Measurements from ENCODE around the gene IRS1. TPM values are rescaled to one million over a fixed set of nuclear protein-coding genes. Genes with fewer than 3 reads are reported as not detected.

Gene IRS1
- polyA plus RNA-seq, 1 of the 3 experiments (the other 2 are of a cell fraction), result 16.5 TPM

GRCh38 chr2:226698671-226699070, 100.9 kb downstream of the IRS1 start:
- POLR2A ChIA-PET, result no interaction called here
- CTCF ChIA-PET, result interaction anchor here (1.0 to 1.5 kb wide), 2 partner anchors 12 to 16 kb away, joined by 3 to 5 read pairs; no protein-coding TSS in a partner anchor

GRCh38 chr2:226694586-226695284, 104.9 kb downstream of the IRS1 start:
- ChIA-PET POLR2A (no interaction called here), CTCF (no interaction called here)
- Histone ChIP-seq H3F3A (replicated peaks; ENCODE audit: insufficient read depth) (no peaks in the 10 kb centered on the region), H3K9me2 (no peaks in the 10 kb centered on the region), H3K4me1 (ENCODE audit: control insufficient read depth in 1 of 2, insufficient read depth in 2 of 2, low read depth in 1 of 2, low read length in 1 of 2) (peaks cover 0 to 2% of the 10 kb centered on the region in 2 experiments; a peak in 3 of 4 replicates), H3K9ac (no peak overlapping the region), H4K20me1 (ENCODE audit: insufficient read depth) (no peaks in the 10 kb centered on the region), H3K4me2 (no peak overlapping the region), H3K27me3 (ENCODE audit: insufficient read depth) (no peaks in the 10 kb centered on the region), H3K36me3 (replicated peaks in 1 of 2; ENCODE audit: control insufficient read depth in 1 of 2, insufficient read depth in 2 of 2, low read length in 1 of 2) (no peaks in the 10 kb centered on the region), H3K27ac (ENCODE audit: low read depth in 2 of 2, low read length in 1 of 2) (no peak overlapping the region), H3K9me3 (no peaks in the 10 kb centered on the region), H2AFZ (ENCODE audit: low read depth) (no peak overlapping the region), H3K4me3 (ENCODE audit: low read depth in 2 of 2, low read length in 1 of 2) (no peak overlapping the region), H3K79me2 (ENCODE audit: insufficient read depth) (no peaks in the 10 kb centered on the region)
- WGBS (ENCODE audit: low lambda C conversion rate), result 72% methylated on average over 4 of the region's 4 CpGs
- DNase-seq, result no peak
- TF ChIP-seq FOXM1 (IDR thresholded peaks at IDR 0.05; ENCODE audit: low read depth), result no peak
- TF ChIP-seq CTCF (IDR thresholded peaks at IDR 0.05), result no peak
- TF ChIP-seq TCF12 (IDR thresholded peaks at IDR 0.05), result no peak
- TF ChIP-seq TEAD4 (IDR thresholded peaks at IDR 0.05; ENCODE audit: borderline replicate concordance, insufficient read depth), result no peak
- TF ChIP-seq RXRA (IDR thresholded peaks at IDR 0.05; ENCODE audit: borderline replicate concordance, low read depth), result no peak
- no peak for TF ChIP-seq GABPA (IDR thresholded peaks at IDR 0.05; ENCODE audit: low read depth)
- no peak for TF ChIP-seq SMC3 (IDR thresholded peaks at IDR 0.05; ENCODE audit: low read depth, low read length)
- no peak for TF ChIP-seq EP300 (IDR thresholded peaks at IDR 0.05; ENCODE audit: borderline replicate concordance in 1 of 2, low read depth in 1 of 2, low read length in 1 of 2)

More at GRCh38 chr2:226698671-226699070, 100.9 kb downstream of the IRS1 start:
- H3K36me3 ChIP-seq (replicated peaks in 1 of 2; ENCODE audit: control insufficient read depth in 1 of 2, insufficient read depth in 2 of 2, low read length in 1 of 2), result no peaks in the 10 kb centered on the region
- no peaks in the 10 kb centered on the region for H3K27me3 ChIP-seq (ENCODE audit: insufficient read depth)
- H2AFZ ChIP-seq (ENCODE audit: low read depth), result no peak overlapping the region
- H3K9me3 ChIP-seq, result no peaks in the 10 kb centered on the region
- no peaks in the 10 kb centered on the region for H4K20me1 ChIP-seq (ENCODE audit: insufficient read depth)
- no peak overlapping the region for H3K4me3 ChIP-seq (ENCODE audit: low read depth in 2 of 2, low read length in 1 of 2)
- H3K4me2 ChIP-seq, result no peak overlapping the region
- TF ChIP-seq MEF2A (IDR thresholded peaks at IDR 0.05; ENCODE audit: borderline replicate concordance, low read depth), result no peak
- TF ChIP-seq RXRA (IDR thresholded peaks at IDR 0.05; ENCODE audit: borderline replicate concordance, low read depth), result no peak
- TF ChIP-seq JUND (IDR thresholded peaks at IDR 0.05), result no peak
- TF ChIP-seq ZBTB33 (IDR thresholded peaks at IDR 0.05; ENCODE audit: borderline replicate concordance, low read depth), result no peak
- TF ChIP-seq GATA2 (CRISPR knock-in tag; IDR thresholded peaks at IDR 0.05), result no peak
- TF ChIP-seq NFIC (IDR thresholded peaks at IDR 0.05; ENCODE audit: borderline replicate concordance), result no peak
- no peak for TF ChIP-seq ELF1 (IDR thresholded peaks at IDR 0.05)
- no peak overlapping the region for H3K27ac ChIP-seq (ENCODE audit: low read depth in 2 of 2, low read length in 1 of 2)
- no peak overlapping the region for H3K9ac ChIP-seq
- no peaks in the 10 kb centered on the region; a peak in 1 of 4 replicates for H3K4me1 ChIP-seq (ENCODE audit: control insufficient read depth in 1 of 2, insufficient read depth in 2 of 2, low read depth in 1 of 2, low read length in 1 of 2)
- H3F3A ChIP-seq (replicated peaks; ENCODE audit: insufficient read depth), result no peaks in the 10 kb centered on the region
- no peak for DNase-seq
- H3K9me2 ChIP-seq, result no peaks in the 10 kb centered on the region
- H3K79me2 ChIP-seq (ENCODE audit: insufficient read depth), result no peaks in the 10 kb centered on the region
